PFSK-1 (cell line): ENCODE data around the gene ARPP21.

Source experiments
- FOXP2 ChIP-seq: optimal IDR thresholded peaks from 2 replicates; pipeline ENCODE3; 2011; ENCODE audit warnings: borderline replicate concordance, control low read depth, inconsistent platforms; ENCODE audit not compliant: insufficient read depth; ENCODE audit errors: extremely low read length, extremely low read depth
- POLR2AphosphoS5 ChIP-seq: IDR thresholded peaks from 2 replicates; pipeline ENCODE4 v1.6.1; 2012; ENCODE audit warnings: low read depth, mild to moderate bottlenecking, control low read depth, low read length, moderate library complexity
- TAF1 ChIP-seq: IDR thresholded peaks from 2 replicates; pipeline ENCODE4 v1.6.1; 2012; ENCODE audit warnings: low read length, control low read depth, borderline replicate concordance; ENCODE audit not compliant: insufficient read depth

The ARPP21 gene

GRCh38 chr3:35832140-35832571, 192.8 kb downstream of the ARPP21 start:
- no peak for TF ChIP-seq TAF1
- no peak for TF ChIP-seq POLR2AphosphoS5
- no peak for TF ChIP-seq FOXP2
